HEK293 (cell line): ENCODE results near the gene ALMS1.

Source experiments
- REPIN1 ChIP-seq: fragments of 450-650 bp; formaldehyde crosslinking; IDR thresholded peaks from 2 replicates; pipeline ENCODE4 v1.5.1; 2017; ENCODE audit warnings: missing biosample characterization, missing genetic modification characterization, low read depth
- ZNF121 ChIP-seq: fragments of 450-650 bp; formaldehyde crosslinking; IDR thresholded peaks from 2 replicates; pipeline ENCODE4 v1.5.1; 2016; ENCODE audit warnings: missing biosample characterization, missing genetic modification characterization
- ZNF132 ChIP-seq: fragments of 450-650 bp; formaldehyde crosslinking; IDR thresholded peaks from 2 replicates; pipeline ENCODE4 v1.5.1; 2017; ENCODE audit warnings: missing biosample characterization, missing genetic modification characterization, borderline replicate concordance
- TF ChIP-seq, protein P1 (sequence below): fragments of 450-650 bp; formaldehyde crosslinking; IDR thresholded peaks from 2 replicates; pipeline ENCODE4 v1.5.1; 2016; ENCODE audit warnings: missing biosample characterization, missing genetic modification characterization
- TF ChIP-seq, protein P2 (sequence below): fragments of 450-650 bp; formaldehyde crosslinking; IDR thresholded peaks from 2 replicates; pipeline ENCODE4 v1.5.1; 2016; ENCODE audit warnings: missing biosample characterization, missing genetic modification characterization

DNA sequence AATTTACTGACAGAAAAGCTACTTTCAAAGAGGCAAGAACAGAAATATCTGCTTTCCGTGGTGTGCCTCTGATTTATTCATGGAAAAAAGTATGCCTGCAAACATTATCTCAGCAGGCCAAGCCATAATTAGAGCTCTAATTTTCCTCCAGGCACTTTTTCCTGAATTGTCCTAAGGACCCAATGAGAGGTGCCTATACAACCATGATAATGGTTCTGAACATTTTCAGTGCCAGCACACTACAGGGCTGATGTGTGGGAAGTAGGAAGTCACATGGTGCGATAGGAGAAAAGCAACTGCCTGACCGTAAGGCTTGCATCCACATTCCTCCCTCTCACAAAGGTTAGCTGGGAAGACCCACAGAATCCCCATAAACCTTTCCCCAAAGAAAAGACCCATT lies 46.4 kb upstream of the ALMS1 start:
- TF ChIP-seq ZNF121 (tag by site-specific recombination) (no peak), ZNF132 (tag by site-specific recombination) (no peak), REPIN1 (tag by site-specific recombination) (no peak)
- TF ChIP-seq, protein P1, sequence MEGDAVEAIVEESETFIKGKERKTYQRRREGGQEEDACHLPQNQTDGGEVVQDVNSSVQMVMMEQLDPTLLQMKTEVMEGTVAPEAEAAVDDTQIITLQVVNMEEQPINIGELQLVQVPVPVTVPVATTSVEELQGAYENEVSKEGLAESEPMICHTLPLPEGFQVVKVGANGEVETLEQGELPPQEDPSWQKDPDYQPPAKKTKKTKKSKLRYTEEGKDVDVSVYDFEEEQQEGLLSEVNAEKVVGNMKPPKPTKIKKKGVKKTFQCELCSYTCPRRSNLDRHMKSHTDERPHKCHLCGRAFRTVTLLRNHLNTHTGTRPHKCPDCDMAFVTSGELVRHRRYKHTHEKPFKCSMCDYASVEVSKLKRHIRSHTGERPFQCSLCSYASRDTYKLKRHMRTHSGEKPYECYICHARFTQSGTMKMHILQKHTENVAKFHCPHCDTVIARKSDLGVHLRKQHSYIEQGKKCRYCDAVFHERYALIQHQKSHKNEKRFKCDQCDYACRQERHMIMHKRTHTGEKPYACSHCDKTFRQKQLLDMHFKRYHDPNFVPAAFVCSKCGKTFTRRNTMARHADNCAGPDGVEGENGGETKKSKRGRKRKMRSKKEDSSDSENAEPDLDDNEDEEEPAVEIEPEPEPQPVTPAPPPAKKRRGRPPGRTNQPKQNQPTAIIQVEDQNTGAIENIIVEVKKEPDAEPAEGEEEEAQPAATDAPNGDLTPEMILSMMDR (tag by site-specific recombination): no peak
- TF ChIP-seq, protein P2, sequence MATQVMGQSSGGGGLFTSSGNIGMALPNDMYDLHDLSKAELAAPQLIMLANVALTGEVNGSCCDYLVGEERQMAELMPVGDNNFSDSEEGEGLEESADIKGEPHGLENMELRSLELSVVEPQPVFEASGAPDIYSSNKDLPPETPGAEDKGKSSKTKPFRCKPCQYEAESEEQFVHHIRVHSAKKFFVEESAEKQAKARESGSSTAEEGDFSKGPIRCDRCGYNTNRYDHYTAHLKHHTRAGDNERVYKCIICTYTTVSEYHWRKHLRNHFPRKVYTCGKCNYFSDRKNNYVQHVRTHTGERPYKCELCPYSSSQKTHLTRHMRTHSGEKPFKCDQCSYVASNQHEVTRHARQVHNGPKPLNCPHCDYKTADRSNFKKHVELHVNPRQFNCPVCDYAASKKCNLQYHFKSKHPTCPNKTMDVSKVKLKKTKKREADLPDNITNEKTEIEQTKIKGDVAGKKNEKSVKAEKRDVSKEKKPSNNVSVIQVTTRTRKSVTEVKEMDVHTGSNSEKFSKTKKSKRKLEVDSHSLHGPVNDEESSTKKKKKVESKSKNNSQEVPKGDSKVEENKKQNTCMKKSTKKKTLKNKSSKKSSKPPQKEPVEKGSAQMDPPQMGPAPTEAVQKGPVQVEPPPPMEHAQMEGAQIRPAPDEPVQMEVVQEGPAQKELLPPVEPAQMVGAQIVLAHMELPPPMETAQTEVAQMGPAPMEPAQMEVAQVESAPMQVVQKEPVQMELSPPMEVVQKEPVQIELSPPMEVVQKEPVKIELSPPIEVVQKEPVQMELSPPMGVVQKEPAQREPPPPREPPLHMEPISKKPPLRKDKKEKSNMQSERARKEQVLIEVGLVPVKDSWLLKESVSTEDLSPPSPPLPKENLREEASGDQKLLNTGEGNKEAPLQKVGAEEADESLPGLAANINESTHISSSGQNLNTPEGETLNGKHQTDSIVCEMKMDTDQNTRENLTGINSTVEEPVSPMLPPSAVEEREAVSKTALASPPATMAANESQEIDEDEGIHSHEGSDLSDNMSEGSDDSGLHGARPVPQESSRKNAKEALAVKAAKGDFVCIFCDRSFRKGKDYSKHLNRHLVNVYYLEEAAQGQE (tag by site-specific recombination): no peak
